ENCODE data around the gene TNFRSF8.
A peak's percentile ranks its signal among the peaks of the same experiment; 100 is the strongest.

The TNFRSF8 gene

GRCh38 chr1:12176298-12177118 is 113.4 kb downstream of the TNFRSF8 start:
- no peak for DNase-seq (ENCODE audit: low spot score)

DNA sequence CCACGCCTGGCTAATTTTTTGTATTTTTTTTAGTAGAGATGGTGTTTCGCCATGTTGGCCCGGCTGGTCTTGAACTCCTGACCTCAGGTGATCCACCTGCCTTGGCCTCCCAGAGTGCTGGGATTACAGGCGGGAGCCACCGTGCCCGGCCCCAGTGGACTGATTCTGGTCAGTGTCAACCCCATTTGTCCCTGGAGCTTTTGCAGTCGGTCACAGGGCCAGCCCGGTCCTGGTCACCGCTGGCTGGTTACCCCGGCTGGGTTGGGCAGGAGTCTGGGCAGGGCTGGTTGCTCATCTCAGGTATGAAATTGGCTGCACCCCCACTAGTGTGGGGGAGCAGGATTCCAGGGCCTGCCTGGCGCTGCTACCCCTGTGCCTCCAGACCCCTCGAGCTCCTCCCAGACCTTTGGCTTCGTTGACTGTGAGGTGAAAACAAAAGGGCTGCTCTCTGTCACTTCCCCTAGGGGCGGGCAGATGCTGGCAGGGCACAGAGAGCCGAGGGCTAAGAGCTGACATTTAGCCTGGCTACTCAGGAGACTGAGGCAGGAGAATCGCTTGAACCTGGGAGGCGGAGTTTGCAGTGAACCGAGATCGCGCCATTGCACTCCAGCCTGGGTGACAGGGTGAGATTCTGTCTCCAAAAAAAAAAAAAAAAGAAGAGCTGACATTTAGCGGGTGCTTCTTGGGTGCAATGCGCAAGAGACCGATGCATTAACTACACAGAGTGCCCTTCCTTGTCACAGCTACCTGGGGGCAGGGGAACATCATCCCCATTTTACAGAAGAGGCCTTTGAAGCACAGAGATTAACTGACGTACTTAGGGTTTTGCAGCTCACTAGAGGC is 114.3 kb downstream of the TNFRSF8 start:
- DNase-seq (ENCODE audit: low spot score) = peak; percentile 15

- peak; percentile 90 for DNase-seq (ENCODE audit: low spot score)
Measured at GRCh38 chr1:12177999-12178441, 114.9 kb downstream of the TNFRSF8 start.

DNA sequence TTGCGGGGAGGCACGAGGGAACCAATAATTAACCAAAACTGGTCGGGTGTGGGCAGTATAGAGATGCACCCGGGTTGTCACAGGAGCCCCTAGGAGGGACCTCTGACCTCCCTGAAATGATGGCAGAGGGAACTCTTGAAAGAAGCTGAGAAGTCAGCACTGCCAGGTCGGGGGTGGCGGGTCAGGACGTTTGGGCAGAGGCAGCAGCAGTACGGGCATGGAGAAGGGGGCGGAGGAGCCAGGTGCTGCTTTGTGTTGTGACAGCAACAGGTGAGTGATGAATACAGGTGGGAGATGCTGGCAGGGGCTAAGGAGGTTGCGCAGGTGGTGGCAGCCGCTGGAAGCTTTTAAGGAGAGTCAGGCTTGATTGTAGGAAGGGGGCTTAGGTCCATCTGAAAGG is 115.4 kb downstream of the TNFRSF8 start:
- DNase-seq (ENCODE audit: low spot score) = no peak

- peak; percentile 80 for DNase-seq (ENCODE audit: low spot score)
Measured at GRCh38 chr1:12179111-12179519, 116.0 kb downstream of the TNFRSF8 start.

DNA sequence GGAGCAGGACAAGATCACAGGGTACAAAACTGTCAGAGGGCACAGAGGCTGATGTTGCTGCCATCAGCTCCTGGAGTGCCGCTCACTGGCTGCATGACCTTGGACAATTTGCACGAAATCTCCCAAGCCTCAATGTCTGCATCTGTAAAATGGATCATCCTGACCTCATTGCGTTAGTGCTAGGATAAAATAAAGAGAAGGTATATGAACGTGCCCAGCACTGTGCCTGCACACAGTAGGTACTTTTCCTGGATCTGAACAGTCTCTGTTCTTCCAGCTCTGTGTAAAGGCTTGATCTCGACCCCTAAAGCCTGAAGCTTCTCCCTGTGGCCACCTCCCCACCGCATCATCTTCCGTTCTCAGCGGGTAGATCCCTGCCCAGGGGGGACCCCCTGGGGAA is 116.6 kb downstream of the TNFRSF8 start:
- no peak for DNase-seq (ENCODE audit: low spot score)

GRCh38 chr1:12180315-12180714 is 117.2 kb downstream of the TNFRSF8 start:
- no peak for DNase-seq (ENCODE audit: low spot score)

DNA sequence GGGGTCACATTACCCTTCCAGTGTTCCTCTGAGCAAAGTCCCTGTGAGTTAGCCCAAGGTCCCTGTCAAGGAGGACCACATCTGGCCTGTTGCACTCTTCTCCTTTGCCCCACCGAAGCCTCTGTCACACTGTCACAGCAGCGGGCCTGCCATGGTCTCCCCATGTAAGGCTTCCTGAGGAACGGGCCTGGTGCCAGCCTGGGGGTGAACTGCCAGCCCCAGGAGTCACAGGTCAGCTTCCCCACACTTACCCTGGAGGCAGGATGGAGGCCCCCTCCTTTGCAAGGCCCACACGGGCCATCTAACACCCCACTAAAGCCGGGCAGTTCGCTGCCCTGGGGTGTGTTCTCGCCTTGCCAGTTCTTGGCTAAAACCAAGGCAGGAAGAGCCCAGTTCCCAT is 117.8 kb downstream of the TNFRSF8 start:
- no peak for DNase-seq (ENCODE audit: low spot score)

DNA sequence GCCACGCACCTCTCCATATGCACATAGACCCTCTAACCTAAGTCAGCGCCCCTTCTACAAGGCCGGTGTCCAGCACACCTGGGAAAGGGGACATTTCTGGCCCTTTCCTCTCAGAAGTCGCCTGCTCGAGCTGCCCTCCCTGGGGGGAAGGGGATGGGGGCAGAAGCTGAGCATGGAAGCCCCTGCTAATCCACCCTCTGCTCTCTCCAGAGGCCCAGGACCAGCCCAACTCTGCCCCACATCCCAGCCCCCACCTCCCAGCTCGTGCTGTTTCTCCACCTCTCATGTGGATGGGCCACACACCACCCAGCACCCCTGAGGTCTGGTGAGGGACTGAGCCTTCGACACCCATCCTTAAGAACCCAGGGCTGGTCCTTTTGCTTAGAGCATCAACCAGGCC is 118.5 kb downstream of the TNFRSF8 start:
- DNase-seq (ENCODE audit: low spot score) = no peak

DNA sequence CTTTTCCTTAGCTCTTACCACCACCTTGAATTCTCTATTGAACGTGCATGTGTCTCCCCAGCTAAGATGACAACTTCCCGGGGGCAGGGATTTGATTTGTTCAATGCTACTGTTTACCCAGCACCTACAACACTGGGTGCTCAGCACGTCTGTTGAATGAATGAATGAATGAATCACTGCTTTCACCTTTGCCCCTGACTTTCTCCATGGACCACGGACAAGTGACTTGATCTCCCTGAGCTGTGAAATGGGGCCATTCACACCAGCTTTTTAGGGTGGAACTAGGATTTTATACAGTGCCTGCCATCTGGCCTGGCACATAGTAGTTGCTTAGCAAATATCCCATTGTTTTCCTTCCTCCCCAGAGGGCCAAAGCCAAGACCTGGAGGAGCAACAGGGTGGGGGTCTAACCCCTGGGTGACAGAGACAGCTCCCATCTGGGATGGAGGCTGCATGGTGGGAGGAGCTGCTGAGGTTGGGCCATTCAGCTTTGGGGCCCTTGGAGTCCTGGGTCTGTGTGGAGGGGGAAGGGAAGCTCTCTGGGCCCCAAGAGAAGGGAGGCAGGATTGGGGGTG is 119.4 kb downstream of the TNFRSF8 start:
- no peak for DNase-seq (ENCODE audit: low spot score)

DNA sequence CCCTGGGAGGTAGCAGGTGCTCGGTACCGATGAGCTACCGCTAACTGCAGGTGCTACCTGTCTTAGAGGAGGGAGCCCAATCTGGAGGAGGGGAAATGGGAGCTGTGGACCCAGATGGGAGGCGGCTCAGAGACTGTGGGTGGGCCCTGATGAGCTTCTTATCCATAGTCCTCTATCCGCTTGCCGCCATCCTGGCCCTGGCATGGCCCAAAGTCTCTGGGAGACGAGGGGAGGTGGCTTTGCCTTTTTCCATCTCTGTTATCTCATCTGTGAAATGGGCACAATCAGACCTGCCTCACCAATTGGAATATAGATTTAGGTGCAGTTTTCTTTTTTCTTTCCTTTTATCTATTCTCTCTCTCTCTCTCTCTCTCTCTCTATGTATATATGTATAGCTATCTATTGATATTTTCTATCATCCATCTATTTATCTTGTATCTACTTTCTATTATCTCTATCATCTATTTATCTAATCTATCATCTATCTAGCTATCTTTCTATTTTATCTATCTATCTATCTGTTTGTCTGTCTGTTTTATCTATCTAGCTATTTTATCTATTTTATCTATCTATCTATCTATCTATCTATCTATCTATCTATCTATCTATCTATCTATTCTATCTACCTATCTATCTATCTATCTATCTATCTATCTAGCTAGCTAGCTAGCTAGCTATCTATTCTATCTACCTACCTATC is 120.1 kb downstream of the TNFRSF8 start:
- no peak for DNase-seq (ENCODE audit: low spot score)

DNA sequence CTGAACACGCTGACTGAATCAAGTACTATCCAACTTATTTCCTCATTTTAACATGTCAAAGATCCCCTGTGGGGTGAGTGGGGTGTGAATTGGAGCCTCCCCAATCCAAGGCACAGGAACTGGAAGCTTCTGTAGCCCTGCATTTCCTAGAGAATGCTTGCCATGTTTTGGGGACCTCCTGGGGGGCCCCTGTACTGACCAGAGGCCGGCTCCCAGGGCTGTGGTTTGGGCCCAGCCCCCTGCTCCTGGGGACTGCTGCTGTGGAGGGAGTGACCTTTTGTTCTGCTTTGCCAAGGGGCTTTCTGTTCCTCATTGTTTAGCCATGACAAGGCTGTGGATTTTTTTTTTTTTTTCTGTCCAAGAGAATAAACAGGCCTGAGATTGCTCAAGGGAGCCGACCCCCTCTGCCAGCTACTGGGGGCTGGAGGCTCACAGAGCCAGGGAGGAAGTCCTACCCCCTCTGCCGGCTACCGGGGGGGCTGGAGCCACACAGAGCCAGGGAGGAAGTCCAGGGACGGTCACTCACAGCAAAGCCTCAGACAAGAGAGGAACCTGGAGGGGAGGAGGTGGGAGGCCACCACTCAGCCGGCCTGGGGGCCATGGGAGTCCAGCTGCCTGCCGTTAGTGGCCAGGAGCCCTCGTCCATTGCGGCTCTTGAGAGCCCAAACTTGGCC is 121.0 kb downstream of the TNFRSF8 start:
- DNase-seq (ENCODE audit: low spot score) = no peak

GRCh38 chr1:12185036-12185917 is 122.2 kb downstream of the TNFRSF8 start:
- DNase-seq (ENCODE audit: low spot score) = no peak

- DNase-seq (ENCODE audit: low spot score) = no peak
Measured at GRCh38 chr1:12185918-12186678, 123.0 kb downstream of the TNFRSF8 start.

- DNase-seq (ENCODE audit: low spot score) = no peak
Measured at GRCh38 chr1:12186679-12186985, 123.5 kb downstream of the TNFRSF8 start.

- DNase-seq (ENCODE audit: low spot score) = no peak
Measured at GRCh38 chr1:12188115-12188514, 125.0 kb downstream of the TNFRSF8 start.

DNA sequence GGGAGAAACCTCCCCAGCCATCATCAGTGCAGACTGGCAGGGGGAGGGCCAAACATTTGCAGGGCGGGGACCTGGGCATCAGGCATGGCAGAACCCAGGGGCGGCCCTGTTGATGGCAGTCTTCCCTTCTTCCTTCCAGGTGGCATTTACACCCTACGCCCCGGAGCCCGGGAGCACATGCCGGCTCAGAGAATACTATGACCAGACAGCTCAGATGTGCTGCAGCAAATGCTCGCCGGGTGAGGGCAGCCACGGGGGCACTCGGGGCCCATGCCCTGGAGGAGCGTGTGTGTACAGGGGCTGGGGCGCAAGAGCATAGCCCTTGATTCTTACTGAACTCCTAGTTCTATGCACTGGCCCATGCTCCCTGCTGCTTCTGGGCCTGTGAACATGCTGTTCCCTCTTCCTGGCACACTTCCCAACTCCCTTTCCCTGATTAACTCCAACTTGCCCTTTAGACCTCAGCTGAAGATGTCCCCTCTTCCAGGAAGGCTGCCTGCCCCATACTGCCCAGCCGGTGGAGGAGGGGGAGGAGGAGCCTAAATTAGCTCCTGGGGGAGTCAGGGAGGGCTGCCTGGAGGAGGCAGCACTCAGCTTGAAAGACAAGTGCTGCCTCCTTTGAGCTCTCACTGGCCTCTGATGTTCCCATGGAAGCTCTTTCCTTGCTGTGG is 125.7 kb downstream of the TNFRSF8 start:
- DNase-seq (ENCODE audit: low spot score) = no peak

- no peak for DNase-seq (ENCODE audit: low spot score)
Measured at GRCh38 chr1:12189328-12189682, 126.2 kb downstream of the TNFRSF8 start.

- DNase-seq (ENCODE audit: low spot score) = no peak
Measured at GRCh38 chr1:12191242-12192032, 128.3 kb downstream of the TNFRSF8 start.
